ENCODE results near the gene TRPC4.

GRCh38 chr13:37595162-37595561 is 274.4 kb downstream of the TRPC4 start:
- TF ChIP-seq CTCF (IDR thresholded peaks at IDR 0.05; ENCODE audit: insufficient read depth, low read length, poor library complexity, severe bottlenecking): no peak
- no peak for TF ChIP-seq EZH2phosphoT487 (conservative IDR thresholded peaks at IDR 0.05; ENCODE audit: low read length)
